ENCODE data around the gene TRIM73.
"Not testable (repeated sequence)": the region's sequence is repeated elsewhere in the genome, so short reads cannot be mapped to it uniquely, and the experiment has no call there.

GRCh38 chr7:75414204-75414603, 18.8 kb downstream of the TRIM73 start:
- TF ChIP-seq POLR2A (IDR thresholded peaks at IDR 0.05); CTCF (IDR thresholded peaks at IDR 0.05); POLR2AphosphoS5 (IDR thresholded peaks at IDR 0.05; ENCODE audit: insufficient read depth in 1 of 2, low read depth in 1 of 2): not testable (repeated sequence)

Measured in vagina (tissue), 2 donors.